LNCaP clone FGC (cell line): ENCODE measurements around the gene AVPR2.

Experiments used
- DNase-seq: peaks from one replicate; pipeline ENCODE4 v3.0.0-alpha.2; 2011; ENCODE audit warnings: low read depth
- H3K4me3 ChIP-seq: 2 replicates; pipeline ENCODE4 v1.5.1; 2011; ENCODE audit warnings: mild to moderate bottlenecking, low read depth, low read length, control low read depth
- CTCF ChIP-seq: IDR thresholded peaks from 2 replicates; pipeline ENCODE4 v1.5.1; 2012; ENCODE audit warnings: mild to moderate bottlenecking; ENCODE audit not compliant: control insufficient read depth, insufficient read depth; ENCODE audit errors: extremely low read depth

Gene AVPR2

GRCh38 chrX:153951683-153952372, 47.4 kb downstream of the AVPR2 start:
- DNase-seq = no peak
- TF ChIP-seq CTCF = no peak
- H3K4me3 ChIP-seq = no peak overlapping the region

- no peak for TF ChIP-seq CTCF
- no peak overlapping the region for H3K4me3 ChIP-seq
- DNase-seq = no peak
Observed at GRCh38 chrX:153952373-153953026, 48.0 kb downstream of the AVPR2 start.

- TF ChIP-seq CTCF = peak; percentile 74
- no peak for DNase-seq
- no peak overlapping the region for H3K4me3 ChIP-seq
Observed at GRCh38 chrX:153953342-153953830, 48.9 kb downstream of the AVPR2 start.

- DNase-seq = no peak
- no peak for TF ChIP-seq CTCF
- no peak overlapping the region for H3K4me3 ChIP-seq
Observed at GRCh38 chrX:153953892-153954557, 49.6 kb downstream of the AVPR2 start.

GRCh38 chrX:153954558-153955227, 50.2 kb downstream of the AVPR2 start:
- no peak for DNase-seq
- no peak for TF ChIP-seq CTCF
- H3K4me3 ChIP-seq = no peak overlapping the region

GRCh38 chrX:153955228-153955732, 50.8 kb downstream of the AVPR2 start:
- no peak for TF ChIP-seq CTCF
- DNase-seq = no peak
- no peak overlapping the region for H3K4me3 ChIP-seq
